ENCODE data around the gene ADRA2B.

DNA sequence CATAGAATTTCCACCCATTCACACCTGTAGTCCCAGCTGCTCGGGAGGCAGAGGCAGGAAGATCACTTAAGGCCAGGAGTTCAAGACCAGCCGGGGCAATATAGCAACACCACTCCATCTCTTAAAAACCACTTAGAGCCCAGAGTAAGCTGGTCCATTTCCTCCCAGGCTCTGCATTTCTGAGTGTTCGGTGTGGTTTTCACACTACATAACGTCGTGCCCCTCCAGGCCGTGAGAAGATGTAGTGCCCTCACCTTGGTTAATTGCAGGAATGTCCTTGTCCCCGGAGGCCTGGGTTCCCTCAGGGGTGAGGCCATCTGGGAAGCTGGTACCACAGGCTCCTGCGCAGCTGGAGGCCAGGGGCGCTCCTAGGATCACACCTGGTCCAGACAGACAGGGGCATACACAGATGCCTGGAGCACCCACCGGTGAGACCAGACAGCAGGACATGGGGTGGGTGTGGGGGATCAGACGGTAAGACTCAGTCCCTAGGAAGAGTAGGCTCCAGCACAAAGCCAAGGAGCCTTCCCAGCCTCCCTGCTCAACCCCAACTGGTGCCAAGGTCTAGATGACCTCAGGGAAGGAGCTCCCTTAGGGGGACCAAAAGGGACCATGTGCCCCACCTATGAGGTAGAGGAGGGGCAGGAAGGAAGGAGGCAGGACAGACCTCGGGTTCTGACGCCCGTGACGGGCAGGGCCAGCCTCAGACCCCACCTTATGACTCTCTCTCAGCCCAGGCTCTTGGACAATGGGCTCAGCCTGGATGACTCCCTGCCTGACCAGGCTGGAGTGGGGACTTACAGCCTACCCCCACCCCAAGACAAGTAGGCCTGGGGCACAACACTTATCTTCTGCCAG, 21.2 kb upstream of the ADRA2B start:
- TF ChIP-seq, protein P1, sequence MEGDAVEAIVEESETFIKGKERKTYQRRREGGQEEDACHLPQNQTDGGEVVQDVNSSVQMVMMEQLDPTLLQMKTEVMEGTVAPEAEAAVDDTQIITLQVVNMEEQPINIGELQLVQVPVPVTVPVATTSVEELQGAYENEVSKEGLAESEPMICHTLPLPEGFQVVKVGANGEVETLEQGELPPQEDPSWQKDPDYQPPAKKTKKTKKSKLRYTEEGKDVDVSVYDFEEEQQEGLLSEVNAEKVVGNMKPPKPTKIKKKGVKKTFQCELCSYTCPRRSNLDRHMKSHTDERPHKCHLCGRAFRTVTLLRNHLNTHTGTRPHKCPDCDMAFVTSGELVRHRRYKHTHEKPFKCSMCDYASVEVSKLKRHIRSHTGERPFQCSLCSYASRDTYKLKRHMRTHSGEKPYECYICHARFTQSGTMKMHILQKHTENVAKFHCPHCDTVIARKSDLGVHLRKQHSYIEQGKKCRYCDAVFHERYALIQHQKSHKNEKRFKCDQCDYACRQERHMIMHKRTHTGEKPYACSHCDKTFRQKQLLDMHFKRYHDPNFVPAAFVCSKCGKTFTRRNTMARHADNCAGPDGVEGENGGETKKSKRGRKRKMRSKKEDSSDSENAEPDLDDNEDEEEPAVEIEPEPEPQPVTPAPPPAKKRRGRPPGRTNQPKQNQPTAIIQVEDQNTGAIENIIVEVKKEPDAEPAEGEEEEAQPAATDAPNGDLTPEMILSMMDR (IDR thresholded peaks at IDR 0.05): no peak
- TF ChIP-seq POLR2A (IDR thresholded peaks at IDR 0.05; ENCODE audit: low read depth) (no peak), POLR2AphosphoS5 (IDR thresholded peaks at IDR 0.05) (no peak)

All from esophagus muscularis mucosa (tissue), 3 donors.